Spleen (tissue), 7 donors: ENCODE data around the gene PILRA.
"Not testable (repeated sequence)": the region's sequence is repeated elsewhere in the genome, so short reads cannot be mapped to it uniquely, and the experiment has no call there.

Source experiments
- POLR2A ChIP-seq, 3 donors: fragments of 450-650 bp; IDR thresholded peaks; one replicate each; pipeline ENCODE4 v1.5.1; 2017; ENCODE audit warnings: antibody characterized with exemption in 3 of 3, mild to moderate bottlenecking in 1 of 3
- POLR2AphosphoS5 ChIP-seq, 3 donors: sonication (generic); formaldehyde crosslinking; IDR thresholded peaks; one replicate each; pipeline ENCODE4 v1.5.1; 2017; ENCODE audit warnings: antibody characterized with exemption in 3 of 3
- TF ChIP-seq, protein P1 (sequence below), 11 experiments: fragments of 200-600 bp in 7 of 11; fragments of 450-650 bp in 4 of 11; sonication (generic) in 4 of 11; IDR thresholded peaks in 8 of 11; conservative IDR thresholded peaks in 3 of 11; 1 replicate in 7 of 11; 2 replicates in 4 of 11; pipeline versions ENCODE4 v1.4.0 to v1.8.0; 2016 to 2021; ENCODE audit warnings: antibody characterized with exemption in 11 of 11, inconsistent platforms in 4 of 11, mild to moderate bottlenecking in 1 of 11
- donor health status: DM: no; HTN: no; CAD: no; lungs with moderate emphysema.
- donor health status: DM: no; HTN: no; CAD: no.
- donor health status: DM: no; HTN: no; CAD: no.

GRCh38 chr7:100439244-100439643 is 66.0 kb downstream of the PILRA start:
- TF ChIP-seq, protein P1, sequence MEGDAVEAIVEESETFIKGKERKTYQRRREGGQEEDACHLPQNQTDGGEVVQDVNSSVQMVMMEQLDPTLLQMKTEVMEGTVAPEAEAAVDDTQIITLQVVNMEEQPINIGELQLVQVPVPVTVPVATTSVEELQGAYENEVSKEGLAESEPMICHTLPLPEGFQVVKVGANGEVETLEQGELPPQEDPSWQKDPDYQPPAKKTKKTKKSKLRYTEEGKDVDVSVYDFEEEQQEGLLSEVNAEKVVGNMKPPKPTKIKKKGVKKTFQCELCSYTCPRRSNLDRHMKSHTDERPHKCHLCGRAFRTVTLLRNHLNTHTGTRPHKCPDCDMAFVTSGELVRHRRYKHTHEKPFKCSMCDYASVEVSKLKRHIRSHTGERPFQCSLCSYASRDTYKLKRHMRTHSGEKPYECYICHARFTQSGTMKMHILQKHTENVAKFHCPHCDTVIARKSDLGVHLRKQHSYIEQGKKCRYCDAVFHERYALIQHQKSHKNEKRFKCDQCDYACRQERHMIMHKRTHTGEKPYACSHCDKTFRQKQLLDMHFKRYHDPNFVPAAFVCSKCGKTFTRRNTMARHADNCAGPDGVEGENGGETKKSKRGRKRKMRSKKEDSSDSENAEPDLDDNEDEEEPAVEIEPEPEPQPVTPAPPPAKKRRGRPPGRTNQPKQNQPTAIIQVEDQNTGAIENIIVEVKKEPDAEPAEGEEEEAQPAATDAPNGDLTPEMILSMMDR (IDR thresholded peaks at IDR 0.05 in 8 of 11, conservative IDR thresholded peaks at IDR 0.05 in 3 of 11), result not testable (repeated sequence)
- not testable (repeated sequence) for TF ChIP-seq POLR2A, POLR2AphosphoS5 (IDR thresholded peaks at IDR 0.05)
